Astrocyte of the spinal cord (primary cell): ENCODE measurements around the gene INTS14.

Source experiments
- DNase-seq: peaks from one replicate; pipeline ENCODE4 v3.0.0; 2011; ENCODE audit warnings: low read depth, low spot score
- H3K4me3 ChIP-seq: 2 replicates; pipeline ENCODE4 v1.5.1; 2011; ENCODE audit warnings: low read depth, mild to moderate bottlenecking, low read length, moderate library complexity
- CTCF ChIP-seq: IDR thresholded peaks from 2 replicates; pipeline ENCODE4 v1.5.1; 2012; ENCODE audit warnings: low read depth, mild to moderate bottlenecking, low read length, inconsistent platforms
- in situ Hi-C: cut with HindIII; loops from 2 replicates; pipeline ENCODE4 v1.10.0; 2017; ENCODE audit warnings: low sequenced_read_pairs

Gene INTS14

DNA sequence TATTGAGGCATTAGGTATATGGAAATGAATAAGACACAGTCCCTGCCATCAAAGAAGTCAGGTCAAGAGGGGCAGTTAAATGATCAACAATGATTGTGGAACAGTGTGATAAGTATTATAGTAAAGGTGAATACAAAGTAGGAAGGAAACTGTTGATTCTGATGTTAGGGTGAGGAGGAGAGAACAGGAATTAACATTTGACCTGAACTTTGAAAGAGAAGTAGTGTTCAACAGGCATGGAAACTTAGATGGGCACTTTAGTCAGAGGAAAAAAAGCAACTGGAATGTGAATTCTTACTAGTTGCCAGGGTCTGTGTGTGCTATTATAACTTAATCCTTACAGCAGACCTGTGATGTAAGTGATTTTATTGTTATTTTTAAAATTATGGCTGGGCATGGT is 63.1 kb downstream of the INTS14 start:
- DNase-seq = no peak
- no peak overlapping the region for H3K4me3 ChIP-seq
- in situ Hi-C loops = no loop called here
- TF ChIP-seq CTCF = no peak

GRCh38 chr15:65541231-65541820 is 69.6 kb downstream of the INTS14 start:
- in situ Hi-C loops = no loop called here
- no peak for TF ChIP-seq CTCF
- H3K4me3 ChIP-seq = no peak overlapping the region
- DNase-seq = no peak

- TF ChIP-seq CTCF = no peak
- no peak overlapping the region for H3K4me3 ChIP-seq
- DNase-seq = no peak
- in situ Hi-C loops = no loop called here
These were observed 70.6 kb downstream of the INTS14 start for GRCh38 chr15:65540314-65540713.

- no peak overlapping the region for H3K4me3 ChIP-seq
- DNase-seq = no peak
- no peak for TF ChIP-seq CTCF
- in situ Hi-C loops = no loop called here
These were observed 75.7 kb downstream of the INTS14 start for GRCh38 chr15:65535192-65535591.

GRCh38 chr15:65533057-65533756 is 77.7 kb downstream of the INTS14 start:
- no peak for DNase-seq
- no peak for TF ChIP-seq CTCF
- no peak overlapping the region for H3K4me3 ChIP-seq
- in situ Hi-C loops = no loop called here

- H3K4me3 ChIP-seq = no peak overlapping the region
- in situ Hi-C loops = no loop called here
- TF ChIP-seq CTCF = no peak
- DNase-seq = no peak
These were observed 78.2 kb downstream of the INTS14 start for GRCh38 chr15:65532738-65533051.
